HG02571 (cell line): ENCODE data around the gene ATXN7L3.
A peak's percentile ranks its signal among the peaks of the same experiment; 100 is the strongest.
"Not testable (repeated sequence)": the region's sequence is repeated elsewhere in the genome, so short reads cannot be mapped to it uniquely, and the experiment has no call there.

Experiments
- ATAC-seq: cut with Tn5 transposase; IDR thresholded peaks from one replicate; pipeline ENCODE4 v1.9.1; 2021; ENCODE audit warnings: mild to moderate bottlenecking, moderate library complexity; ENCODE audit not compliant: unreplicated experiment

The ATXN7L3 gene, protein sequence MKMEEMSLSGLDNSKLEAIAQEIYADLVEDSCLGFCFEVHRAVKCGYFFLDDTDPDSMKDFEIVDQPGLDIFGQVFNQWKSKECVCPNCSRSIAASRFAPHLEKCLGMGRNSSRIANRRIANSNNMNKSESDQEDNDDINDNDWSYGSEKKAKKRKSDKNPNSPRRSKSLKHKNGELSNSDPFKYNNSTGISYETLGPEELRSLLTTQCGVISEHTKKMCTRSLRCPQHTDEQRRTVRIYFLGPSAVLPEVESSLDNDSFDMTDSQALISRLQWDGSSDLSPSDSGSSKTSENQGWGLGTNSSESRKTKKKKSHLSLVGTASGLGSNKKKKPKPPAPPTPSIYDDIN

DNA sequence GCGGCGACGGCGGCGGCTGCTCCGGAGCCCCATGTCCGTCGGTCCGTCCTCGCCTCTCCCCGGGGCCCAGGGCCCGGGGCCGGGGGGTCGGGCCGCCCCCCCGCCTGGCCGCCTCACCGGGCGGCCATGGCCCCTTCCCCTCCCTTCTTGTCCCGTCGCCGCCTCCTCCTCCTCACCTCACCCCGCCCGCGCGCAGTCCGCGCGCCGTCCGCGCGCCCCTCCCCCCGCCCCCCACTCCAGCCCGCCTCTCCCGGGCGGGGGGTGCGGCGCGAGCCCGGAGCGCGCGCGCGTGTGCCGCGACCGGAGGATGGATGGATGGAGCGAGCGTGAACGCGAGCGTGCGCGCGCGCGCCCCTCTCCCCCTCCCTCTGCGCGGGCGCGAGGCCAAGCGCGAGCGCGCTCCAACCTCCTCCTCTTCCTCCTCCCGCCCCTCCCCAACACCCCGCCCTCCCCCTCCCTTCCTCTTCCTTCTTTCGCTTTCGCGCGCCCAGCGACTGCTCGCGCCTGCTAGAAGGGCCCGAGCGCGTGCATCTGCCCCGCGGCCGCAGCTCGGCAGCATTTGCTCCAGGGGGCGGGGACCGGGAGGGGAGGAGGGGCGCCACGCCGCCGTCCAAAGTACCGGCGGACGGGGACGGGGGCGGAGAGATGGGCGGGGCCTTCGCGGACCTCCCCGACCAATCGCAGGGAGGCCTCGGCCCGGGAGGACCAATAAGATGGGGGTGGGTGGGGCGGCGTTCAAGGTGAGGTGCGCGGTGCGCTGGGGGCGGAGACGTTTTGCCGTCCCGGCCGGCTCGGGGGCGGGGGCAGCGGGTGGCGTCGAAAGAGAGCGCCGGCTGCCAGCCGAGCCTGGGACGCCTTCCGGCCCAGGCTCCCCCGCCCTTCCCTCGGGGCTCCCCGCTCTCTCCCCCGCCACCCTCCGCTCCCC is at the start of gene ATXN7L3:
ATXN7L3 (minus strand) TSS at position 332 of the 925 bp plus-strand sequence. CDS start 1,814 bp downstream, outside the sequence.
- peak; percentile 57 for ATAC-seq

DNA sequence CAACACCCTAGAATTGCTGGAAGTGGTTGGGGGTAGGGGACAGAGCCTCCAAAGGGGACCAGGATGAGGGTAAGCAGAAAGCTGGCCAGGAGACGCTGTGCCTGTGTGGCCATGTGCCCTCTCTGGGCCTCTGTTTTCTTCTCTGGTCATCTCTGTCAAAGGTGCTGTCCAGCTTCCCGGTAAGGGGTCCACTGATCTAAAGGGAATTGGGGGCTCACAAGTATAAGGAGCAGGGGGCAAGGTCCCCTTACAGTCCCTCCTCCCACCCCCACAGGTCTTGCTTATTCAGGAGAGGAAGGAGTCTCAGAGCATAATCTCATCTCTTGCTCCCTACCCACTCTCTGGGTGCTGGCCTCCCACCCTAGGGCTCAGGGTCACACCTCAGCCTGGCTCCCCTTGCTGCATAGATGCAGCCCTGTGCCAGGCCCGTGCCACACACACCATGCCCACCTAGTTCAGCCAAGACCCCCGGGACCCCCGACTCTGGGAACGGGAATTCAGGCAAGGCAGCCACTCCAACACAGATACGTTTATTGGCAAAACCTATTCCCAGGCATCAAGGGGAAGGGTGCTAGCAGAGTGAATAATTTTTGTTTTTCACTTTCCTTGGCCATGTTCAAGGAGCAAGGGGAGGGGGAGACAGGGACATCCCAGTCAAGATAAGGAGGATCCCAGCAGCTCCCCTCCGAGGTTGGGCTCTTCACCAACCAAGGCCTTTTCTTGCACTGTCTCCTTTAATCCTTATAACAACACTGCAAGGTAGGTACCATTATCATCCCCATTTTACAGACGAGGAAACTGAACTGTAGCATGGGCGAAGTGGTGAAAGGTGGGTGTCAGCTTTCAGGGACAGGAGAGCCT is 48.4 kb upstream of the ATXN7L3 start:
- no peak for ATAC-seq

- ATAC-seq = no peak
Measured at GRCh38 chr17:44247440-44247841, 47.8 kb upstream of the ATXN7L3 start.

GRCh38 chr17:44241106-44241624 is 41.5 kb upstream of the ATXN7L3 start:
- ATAC-seq = no peak

GRCh38 chr17:44237886-44238285 is 38.2 kb upstream of the ATXN7L3 start:
- not testable (repeated sequence) for ATAC-seq

DNA sequence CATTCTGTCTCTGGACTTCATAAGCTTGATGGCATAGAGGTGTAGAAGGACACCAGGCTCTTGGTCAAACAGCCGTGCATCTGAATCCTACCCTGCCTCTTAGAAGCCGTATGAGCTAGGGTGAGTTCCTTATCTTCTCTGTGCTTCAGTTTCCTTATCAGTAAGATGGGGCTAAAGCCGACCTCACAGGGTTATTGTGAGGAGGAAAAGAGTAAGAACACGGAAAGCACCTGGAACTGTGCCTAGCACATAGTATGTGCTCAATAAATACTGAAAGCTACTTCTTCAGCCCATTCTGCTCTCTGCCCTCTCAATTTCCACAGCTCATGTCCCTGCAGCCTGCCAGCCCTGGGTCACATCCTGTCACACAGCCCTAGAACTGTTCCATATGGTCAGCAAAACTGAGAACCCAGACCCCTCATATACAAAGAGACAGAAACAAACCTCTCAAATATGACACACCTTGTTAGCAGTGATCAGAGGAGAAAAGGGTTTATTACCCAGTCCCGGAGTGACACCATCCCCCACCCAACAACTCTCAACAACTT is 36.8 kb upstream of the ATXN7L3 start:
- ATAC-seq = no peak

- no peak for ATAC-seq
Measured at GRCh38 chr17:44235583-44235936, 35.9 kb upstream of the ATXN7L3 start.

DNA sequence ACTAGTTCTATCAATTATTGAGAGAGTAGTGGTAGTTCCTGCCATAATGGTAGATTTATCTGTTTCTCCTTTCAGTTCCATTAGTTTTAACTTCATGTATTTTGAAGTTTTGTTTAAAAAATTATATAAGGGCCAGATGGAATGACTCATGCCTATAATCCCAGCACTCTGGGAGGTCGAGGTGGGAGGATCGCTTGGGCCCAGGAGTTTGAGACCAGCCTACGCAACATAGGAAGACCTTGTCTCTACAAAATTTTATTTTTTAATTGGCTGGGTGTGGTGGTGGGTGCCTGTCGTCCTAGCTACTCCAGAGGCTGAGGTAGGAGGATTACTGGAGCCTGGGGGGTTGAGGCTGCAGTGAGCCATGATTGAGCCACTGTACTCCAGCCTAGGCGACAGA is 33.9 kb upstream of the ATXN7L3 start:
- ATAC-seq = no peak

DNA sequence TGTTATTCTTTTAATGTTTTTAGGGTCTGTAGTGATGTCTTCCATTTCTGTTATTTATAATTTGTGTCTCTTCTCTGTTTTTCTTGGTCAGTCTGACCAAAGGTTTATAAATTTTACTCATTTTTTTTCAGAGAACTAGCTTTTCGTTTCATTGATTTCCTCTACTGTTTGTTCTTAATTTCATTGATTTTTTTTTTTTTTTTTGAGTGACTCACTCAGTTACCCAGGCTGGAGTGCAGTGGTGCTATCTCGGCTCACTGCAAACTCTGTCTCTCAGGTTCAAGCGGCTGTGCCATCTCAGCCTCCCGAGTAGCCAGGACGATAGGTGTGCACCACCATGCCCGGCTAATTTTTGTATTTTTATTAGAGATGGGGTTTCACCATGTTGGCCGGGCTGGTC is 32.4 kb upstream of the ATXN7L3 start:
- ATAC-seq = no peak

- ATAC-seq = no peak
Measured at GRCh38 chr17:44230140-44230539, 30.5 kb upstream of the ATXN7L3 start.

DNA sequence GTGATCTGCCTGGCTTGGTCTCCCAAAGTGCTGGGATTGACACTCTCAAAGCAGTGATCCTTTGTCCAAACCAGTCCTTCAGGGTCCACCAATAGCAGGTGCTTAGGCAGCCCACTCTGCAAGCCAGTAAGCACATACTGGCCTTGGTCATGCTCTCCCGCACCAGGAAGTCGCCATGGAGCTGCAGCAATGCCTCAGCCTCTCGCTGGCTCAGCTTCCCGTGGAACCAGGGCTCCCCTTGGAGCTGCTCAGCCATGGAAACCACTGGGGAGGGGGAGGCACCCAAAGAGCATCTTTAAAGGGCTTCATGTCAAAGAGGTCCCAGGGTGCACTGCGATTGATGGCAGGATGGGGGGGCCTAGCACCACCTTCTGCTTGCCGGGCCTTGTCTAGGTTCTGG is 29.4 kb upstream of the ATXN7L3 start:
- no peak for ATAC-seq

DNA sequence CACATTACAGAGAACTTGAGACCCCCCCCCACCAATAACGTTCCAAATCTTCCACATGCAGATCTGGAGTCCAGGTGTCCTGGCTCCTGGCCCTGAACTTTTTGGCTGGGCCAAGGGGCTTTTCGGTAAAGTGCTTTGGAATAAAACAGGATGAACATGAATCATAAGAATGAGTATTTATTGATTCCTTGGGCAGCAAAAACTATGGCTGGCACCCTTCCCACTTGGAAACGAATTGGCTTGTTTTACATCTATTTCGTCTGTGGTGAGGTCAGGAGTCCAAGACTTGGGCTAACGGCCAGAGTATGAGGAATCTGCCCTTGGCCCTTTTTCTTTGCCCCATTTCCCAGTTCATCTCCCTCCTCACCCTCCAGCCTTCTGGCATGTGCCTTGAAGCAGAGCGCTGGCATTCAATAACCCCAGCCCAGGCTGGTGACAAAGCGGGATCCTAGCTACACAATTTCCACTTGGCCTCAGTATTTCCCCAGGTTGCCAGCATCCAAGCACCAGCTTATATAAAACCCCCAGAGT is 23.9 kb upstream of the ATXN7L3 start:
- no peak for ATAC-seq

- no peak for ATAC-seq
Measured at GRCh38 chr17:44222112-44222869, 22.6 kb upstream of the ATXN7L3 start.

DNA sequence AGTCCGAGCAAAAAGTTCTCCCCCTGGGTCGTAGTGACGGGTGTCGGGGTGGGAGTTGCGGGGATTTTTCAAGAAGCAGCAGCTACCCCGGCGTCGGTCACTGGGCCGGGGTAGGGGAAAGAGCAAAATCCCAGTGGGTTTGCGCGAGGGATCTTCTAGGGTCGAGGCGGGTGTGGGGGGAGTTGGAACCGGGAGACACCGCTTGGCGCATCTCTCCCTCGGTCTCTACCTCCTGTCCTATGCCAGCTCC is 22.1 kb upstream of the ATXN7L3 start:
- ATAC-seq = no peak

DNA sequence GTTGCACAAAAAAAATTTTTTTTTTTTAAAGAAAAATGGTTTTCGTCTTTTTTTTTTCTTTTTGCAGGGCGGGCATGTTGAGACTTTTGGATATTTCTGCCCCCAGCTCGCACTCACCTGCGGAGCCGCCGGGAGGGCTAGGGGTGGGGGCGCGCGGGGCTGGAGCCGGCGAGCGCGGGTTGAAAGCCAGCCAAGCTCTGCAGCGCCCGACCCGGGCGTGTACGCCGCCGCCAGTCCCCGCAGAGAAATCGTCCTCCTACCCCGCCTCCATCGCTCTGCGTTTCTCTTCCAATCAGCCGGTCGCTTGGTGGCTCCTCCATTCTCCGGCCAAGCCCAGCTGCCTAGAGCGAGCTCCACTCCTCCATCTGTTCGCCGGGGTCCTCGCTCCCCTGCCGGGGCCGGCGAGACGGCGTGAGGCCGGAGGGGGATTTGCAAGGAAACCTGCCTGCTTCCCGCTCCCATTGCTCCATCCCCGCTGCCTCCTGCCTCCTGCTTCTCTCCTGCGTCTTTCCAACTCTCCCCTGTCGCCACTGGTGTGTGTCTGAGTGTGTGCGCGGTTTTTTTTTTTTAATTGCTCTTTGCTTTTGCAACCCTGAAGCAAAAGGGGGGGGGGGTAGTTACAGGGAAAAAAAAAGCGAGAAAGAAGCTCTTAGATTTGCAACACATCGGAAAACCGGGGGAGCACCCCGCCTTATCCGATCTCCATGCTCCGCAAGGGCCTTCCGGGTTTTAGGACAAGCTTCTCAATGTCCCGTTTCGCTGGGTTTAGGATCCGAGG is 21.6 kb upstream of the ATXN7L3 start:
- ATAC-seq = no peak

DNA sequence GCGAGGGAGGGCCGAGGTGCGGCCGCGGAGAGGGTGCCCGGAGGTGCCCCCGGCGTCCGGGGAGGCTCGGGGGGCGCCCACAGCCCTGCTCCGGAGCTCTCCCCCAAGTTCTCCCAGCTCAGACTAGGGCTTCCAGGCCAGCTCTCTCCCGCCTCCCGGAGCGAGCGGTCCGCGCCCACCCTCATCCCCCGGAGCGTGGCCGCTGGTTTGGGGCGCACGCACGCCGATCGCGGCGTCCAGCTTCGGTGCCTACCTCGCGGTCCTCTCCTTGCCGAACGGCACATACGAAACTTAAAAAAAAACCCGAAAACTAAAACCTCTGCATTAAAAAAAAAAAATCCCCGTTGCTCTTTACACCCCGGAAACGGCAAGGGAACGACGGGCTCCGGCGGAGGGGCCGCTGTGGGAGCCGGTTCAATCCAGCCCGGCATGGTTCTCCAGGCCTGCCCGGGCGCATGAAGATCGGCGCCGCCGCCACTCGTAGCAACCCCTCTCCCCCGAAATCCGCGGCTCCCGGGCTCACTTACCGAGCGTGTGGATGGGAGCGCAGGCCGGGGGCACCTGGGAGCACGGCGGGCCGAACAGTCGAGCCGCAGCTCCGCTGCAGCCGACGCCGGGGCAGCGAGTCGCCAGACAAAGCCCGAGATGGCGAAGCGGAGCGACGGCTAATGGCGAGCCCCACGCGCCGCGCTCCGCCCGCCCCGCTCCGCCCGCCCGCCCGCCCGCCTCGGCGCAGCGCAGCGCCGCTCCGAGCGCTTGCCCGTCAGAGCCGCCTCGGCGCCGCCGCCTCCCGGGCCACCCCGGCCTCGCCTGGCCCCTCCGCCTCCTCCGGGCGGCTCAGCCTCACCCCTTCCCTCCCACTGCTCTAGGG is 20.8 kb upstream of the ATXN7L3 start:
- ATAC-seq = peak; percentile 0

DNA sequence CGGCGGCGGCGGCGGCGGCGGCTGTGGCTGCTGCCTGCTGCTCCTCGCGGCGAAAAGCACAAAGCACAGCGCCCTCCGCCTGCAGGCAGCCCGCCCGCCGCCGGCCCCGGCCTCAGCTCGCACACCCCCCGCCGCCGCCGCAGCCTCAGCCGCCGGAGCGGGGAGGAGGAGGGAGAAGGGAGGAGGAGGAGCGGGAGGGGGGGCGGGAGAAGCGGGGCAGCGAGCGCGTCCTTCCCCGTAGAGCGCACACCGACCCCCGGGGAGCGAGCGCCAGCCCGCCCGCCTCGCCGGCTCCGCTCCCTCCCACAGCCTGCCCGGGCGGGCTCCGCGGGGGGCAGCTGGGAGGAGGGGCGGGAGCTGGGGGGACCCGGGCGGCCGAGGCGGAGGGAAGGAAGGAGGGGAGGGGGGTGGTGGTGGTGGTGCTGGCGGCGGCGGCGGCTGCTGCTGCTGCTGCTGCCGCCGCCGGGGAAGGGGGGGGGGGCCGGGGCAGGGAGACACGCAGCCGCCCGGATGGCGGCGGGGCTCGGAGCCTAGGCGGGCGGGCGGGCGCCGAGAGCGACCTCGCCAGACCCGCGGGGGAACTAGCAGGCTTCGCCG is 20.0 kb upstream of the ATXN7L3 start, which contains the start of gene UBTF:
UBTF (minus strand) TSS at position 60 of the 597 bp plus-strand sequence. CDS start 1,446 bp downstream, outside the sequence.
- peak; percentile 3 for ATAC-seq
